H1 (cell line): Measurements from ENCODE around the gene MYOG. TPM values are rescaled to one million over a fixed set of nuclear protein-coding genes. Genes with fewer than 3 reads are reported as not detected.

ENCODE experiments used
- FOSL1 ChIP-seq: IDR thresholded peaks from 2 replicates; pipeline ENCODE4 v1.6.1; 2011; ENCODE audit warnings: mild to moderate bottlenecking, low read depth, low read length, moderate library complexity; ENCODE audit not compliant: insufficient read depth
- polyA plus RNA-seq, 7 experiments: library from polyadenylated mRNA; depleted of rRNA in 3 of 7; stranded (reverse) in 5 of 7; unstranded in 2 of 7; fragments of >200 nt in 5 of 7; fragments of 200-250 nt in 2 of 7; gene quantifications; 1 replicate in 5 of 7; 2 replicates in 1 of 7; 4 replicates in 1 of 7; pipeline versions ENCODE4 v1.2.1 to v1.2.3, GENCODE V29; 2011 to 2013; ENCODE audit warnings: missing spikeins in 2 of 7, mixed read lengths in 2 of 7
- total RNA-seq: library from RNA; stranded (reverse); fragmentation: NEBNext Ultra II Directional; extraction: Animal tissue kit (Norgen Biotek cat#: 25700); gene quantifications from 2 replicates; pipeline ENCODE4 v1.2.1, GENCODE V29; 2021

The MYOG gene
- total and polyA plus RNA-seq, 2 of the 8 experiments (the other 6 are each of a cell fraction or from before 2014, with no cell fraction given): not detected

- TF ChIP-seq FOSL1: no peak
Measured at GRCh38 chr1:203057911-203058675, 27.7 kb downstream of the MYOG start (continued).
